Astrocyte of the spinal cord (primary cell): ENCODE measurements around the gene LLGL1.
A peak's percentile ranks its signal among the peaks of the same experiment; 100 is the strongest.

Experiments
- DNase-seq: peaks from one replicate; pipeline ENCODE4 v3.0.0; 2011; ENCODE audit warnings: low read depth, low spot score
- H3K4me3 ChIP-seq: 2 replicates; pipeline ENCODE4 v1.5.1; 2011; ENCODE audit warnings: low read depth, mild to moderate bottlenecking, low read length, moderate library complexity
- in situ Hi-C: cut with HindIII; loops from 2 replicates; pipeline ENCODE4 v1.10.0; 2017; ENCODE audit warnings: low sequenced_read_pairs
- TF ChIP-seq, protein P1 (sequence below): IDR thresholded peaks from 2 replicates; pipeline ENCODE4 v1.5.1; 2012; ENCODE audit warnings: low read depth, mild to moderate bottlenecking, low read length, inconsistent platforms

LLGL1 gene

DNA sequence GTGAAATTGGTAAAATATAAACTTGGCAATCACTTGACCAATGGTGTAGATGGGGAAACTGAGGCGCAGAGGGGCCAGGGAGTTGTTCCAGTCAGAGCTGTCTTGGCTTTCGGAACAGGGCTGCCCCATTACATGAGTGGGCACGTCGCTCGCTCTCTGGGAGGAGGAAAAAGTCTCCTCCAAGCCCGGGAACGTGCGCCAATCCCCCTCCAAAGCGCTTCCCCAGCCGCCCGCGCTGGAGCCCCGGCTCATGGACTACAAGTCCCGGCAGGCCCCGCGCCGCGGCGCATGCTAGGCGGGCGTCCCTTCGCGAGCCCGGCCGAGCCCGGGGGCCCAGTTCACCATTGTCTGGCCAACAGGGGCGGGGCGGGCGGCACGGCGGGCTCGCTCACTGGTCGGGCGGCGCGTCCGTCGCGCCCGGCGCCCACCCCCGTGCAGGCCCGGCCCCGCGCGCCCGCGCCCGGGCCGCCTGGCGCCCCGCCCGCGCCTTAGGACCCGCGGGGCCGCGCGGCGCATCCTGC, at the start of gene LLGL1:
Gene LLGL1, plus strand, starts transcription at position 515 of the 521 bp plus-strand sequence. CDS start 48 bp downstream, outside the sequence.
- peak within 1 kb of the TSS; percentile 92 for H3K4me3 ChIP-seq
- in situ Hi-C loops: no loop called here
- peak; percentile 96 for DNase-seq
- TF ChIP-seq, protein P1, sequence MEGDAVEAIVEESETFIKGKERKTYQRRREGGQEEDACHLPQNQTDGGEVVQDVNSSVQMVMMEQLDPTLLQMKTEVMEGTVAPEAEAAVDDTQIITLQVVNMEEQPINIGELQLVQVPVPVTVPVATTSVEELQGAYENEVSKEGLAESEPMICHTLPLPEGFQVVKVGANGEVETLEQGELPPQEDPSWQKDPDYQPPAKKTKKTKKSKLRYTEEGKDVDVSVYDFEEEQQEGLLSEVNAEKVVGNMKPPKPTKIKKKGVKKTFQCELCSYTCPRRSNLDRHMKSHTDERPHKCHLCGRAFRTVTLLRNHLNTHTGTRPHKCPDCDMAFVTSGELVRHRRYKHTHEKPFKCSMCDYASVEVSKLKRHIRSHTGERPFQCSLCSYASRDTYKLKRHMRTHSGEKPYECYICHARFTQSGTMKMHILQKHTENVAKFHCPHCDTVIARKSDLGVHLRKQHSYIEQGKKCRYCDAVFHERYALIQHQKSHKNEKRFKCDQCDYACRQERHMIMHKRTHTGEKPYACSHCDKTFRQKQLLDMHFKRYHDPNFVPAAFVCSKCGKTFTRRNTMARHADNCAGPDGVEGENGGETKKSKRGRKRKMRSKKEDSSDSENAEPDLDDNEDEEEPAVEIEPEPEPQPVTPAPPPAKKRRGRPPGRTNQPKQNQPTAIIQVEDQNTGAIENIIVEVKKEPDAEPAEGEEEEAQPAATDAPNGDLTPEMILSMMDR: no peak

DNA sequence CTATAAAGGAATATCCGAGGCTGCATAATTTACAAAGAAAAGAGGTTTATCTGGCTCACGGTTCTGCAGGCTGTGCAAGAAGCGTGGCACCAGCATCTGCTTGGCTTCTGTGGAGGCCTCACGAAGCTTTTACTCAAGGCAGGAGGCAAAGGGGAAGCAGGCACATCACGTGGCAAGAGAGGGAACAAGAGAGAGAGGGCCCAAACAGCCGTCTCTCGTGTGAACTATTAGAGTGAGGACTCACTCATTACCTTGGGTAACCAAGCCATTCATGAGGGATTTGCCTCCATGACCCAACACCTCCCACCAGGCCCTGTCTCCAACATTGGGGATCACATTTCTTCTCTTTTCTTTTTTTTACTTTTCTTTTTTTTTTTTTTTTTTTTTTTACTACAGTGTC, 49.3 kb upstream of the LLGL1 start:
- in situ Hi-C loops: no loop called here
- DNase-seq: no peak
- H3K4me3 ChIP-seq: no peak overlapping the region
- TF ChIP-seq, protein P1: no peak

DNA sequence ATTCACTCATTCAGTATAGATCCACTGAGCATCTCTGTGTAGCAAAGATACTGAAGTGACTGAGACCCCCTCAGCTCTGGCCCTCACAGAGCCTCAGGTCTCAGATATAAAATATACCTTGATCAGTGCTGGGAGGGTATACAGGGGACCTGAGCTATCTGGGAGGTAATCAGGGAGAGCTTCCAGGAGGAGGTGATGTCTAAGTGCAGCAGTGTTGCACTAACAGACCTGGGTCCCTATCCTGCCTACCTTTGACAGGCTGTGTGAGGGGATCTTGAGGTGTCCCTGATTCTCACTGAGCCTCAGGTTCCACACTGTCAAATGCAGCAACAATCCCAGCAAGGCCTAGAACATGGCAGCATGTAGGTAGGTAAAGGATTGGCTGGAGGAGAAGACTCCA, 48.3 kb upstream of the LLGL1 start:
- no peak overlapping the region for H3K4me3 ChIP-seq
- TF ChIP-seq, protein P1: no peak
- DNase-seq: no peak
- in situ Hi-C loops: no loop called here

DNA sequence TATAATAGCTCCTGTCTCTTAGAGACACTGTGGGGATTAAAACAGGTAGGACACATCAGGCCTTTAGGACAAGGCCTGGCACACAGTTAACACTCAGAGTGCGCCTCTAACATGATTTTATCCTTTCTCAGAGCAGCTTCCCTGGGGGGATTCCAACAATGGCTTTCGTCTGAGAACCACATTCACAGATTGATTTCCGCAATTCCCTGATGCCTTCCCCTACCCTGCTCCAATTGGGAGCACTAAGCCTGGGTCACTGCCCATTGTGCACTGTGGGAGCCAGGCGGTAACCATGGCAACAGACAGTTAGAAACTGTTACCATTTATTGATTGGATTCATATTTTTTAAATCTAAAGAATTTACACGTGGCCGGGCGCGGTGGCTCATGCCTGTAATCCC, 47.7 kb upstream of the LLGL1 start:
- DNase-seq: no peak
- no peak overlapping the region for H3K4me3 ChIP-seq
- in situ Hi-C loops: no loop called here
- TF ChIP-seq, protein P1: no peak

DNA sequence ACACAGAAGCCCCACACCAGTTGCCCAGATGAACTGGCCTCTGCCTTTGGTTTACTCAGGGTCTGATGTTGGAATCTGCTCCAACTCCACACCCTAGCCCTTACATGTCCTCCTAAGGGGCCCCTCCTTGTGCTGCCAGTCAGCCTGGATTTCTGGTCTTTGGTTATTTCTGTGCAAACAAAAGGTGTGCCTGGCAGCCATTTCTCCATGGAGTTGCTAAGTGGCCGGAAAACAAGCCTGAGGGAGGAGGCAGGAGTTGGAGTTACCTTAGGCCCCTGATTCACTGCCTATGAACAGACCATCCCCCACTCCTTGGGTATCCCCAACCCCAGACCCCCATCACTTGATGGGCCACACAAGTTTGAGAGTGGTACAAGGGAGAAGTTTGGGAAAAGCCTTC, 46.2 kb upstream of the LLGL1 start:
- TF ChIP-seq, protein P1: no peak
- in situ Hi-C loops: no loop called here
- no peak for DNase-seq
- H3K4me3 ChIP-seq: no peak overlapping the region

DNA sequence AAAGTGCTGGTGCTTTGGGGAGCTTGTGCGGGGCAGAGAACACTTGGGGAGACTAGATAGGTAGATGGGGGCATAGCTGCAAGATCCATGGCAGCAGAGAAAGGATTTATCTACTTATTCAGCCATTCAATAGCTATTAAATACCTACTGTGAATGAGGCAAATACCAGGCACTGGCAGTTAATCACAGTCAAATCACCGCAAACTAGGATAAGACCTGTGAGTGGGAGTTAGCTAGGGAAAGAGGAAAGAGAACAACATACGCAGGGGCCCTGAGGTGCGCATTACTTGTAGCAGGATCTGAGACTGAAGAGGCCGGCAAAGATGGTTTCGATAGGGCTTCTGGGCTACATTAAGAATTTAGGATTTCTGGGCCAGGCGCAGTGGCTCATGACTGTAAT, 45.6 kb upstream of the LLGL1 start:
- TF ChIP-seq, protein P1: no peak
- no peak for DNase-seq
- in situ Hi-C loops: no loop called here
- no peak overlapping the region for H3K4me3 ChIP-seq

DNA sequence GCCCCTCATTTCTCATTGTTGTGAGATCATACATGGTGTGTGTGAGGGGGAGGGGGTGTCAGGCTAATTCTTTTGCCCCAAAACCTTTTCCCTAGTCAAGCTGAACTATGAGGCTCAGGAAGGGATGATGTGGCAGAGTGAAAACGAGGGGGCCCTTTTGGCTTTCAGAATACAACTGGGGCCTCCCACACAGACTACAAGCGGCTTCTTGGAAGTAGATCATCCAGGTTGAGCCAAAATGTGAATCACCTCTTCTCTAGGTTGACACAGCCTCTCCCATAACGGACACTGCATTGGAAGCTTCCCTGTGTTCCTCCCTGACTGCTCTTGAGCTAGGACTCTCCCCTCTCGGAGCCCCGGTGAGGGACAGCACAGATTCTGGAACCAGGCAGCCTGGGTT, 44.1 kb upstream of the LLGL1 start:
- H3K4me3 ChIP-seq: no peak overlapping the region
- TF ChIP-seq, protein P1: no peak
- DNase-seq: no peak
- in situ Hi-C loops: no loop called here
